Trophoblast cell (in vitro differentiated cells and primary cell): ENCODE measurements around the gene TMPRSS4.

ENCODE experiments used
- DNase-seq, 2 donors: peaks; one replicate each; pipeline ENCODE4 v3.0.0-alpha.2; 2016
- H2AFZ ChIP-seq: 2 replicates; pipeline ENCODE4 v1.6.1; 2013; ENCODE audit warnings: low read length, moderate library complexity, mild to moderate bottlenecking; ENCODE audit not compliant: insufficient read depth, poor library complexity
- H2AK5ac ChIP-seq: 2 replicates; pipeline ENCODE4 v1.6.1; 2013; ENCODE audit warnings: mild to moderate bottlenecking, low read length
- H2BK120ac ChIP-seq: 2 replicates; pipeline ENCODE4 v1.6.1; 2013; ENCODE audit warnings: low read length, mild to moderate bottlenecking, moderate library complexity; ENCODE audit not compliant: insufficient read depth, poor library complexity
- H2BK12ac ChIP-seq: 2 replicates; pipeline ENCODE4 v1.6.1; 2013; ENCODE audit warnings: mild to moderate bottlenecking, low read length, moderate library complexity
- H2BK5ac ChIP-seq: 2 replicates; pipeline ENCODE4 v1.6.1; 2013; ENCODE audit warnings: low read length, low read depth, moderate library complexity, mild to moderate bottlenecking; ENCODE audit not compliant: poor library complexity
- H3K14ac ChIP-seq: 2 replicates; pipeline ENCODE4 v1.6.1; 2013; ENCODE audit warnings: mild to moderate bottlenecking, low read length
- H3K18ac ChIP-seq: 2 replicates; pipeline ENCODE4 v1.6.1; 2013; ENCODE audit warnings: mild to moderate bottlenecking, low read length
- H3K23ac ChIP-seq: 2 replicates; pipeline ENCODE4 v1.6.1; 2013; ENCODE audit warnings: low read length
- H3K27ac ChIP-seq: 2 replicates; pipeline ENCODE4 v1.5.1; 2013; ENCODE audit warnings: low read depth, mild to moderate bottlenecking, inconsistent platforms, low read length, moderate library complexity
- H3K27me3 ChIP-seq: 2 replicates; pipeline ENCODE4 v1.6.1; 2013; ENCODE audit warnings: inconsistent platforms, mild to moderate bottlenecking, low read length, moderate library complexity; ENCODE audit not compliant: insufficient read depth
- H3K36me3 ChIP-seq, 2 experiments: 1 replicate in 1 of 2; 2 replicates in 1 of 2; pipeline ENCODE4 v1.6.1; 2013; ENCODE audit warnings: low read length in 2 of 2, mild to moderate bottlenecking in 2 of 2, moderate library complexity in 1 of 2; ENCODE audit not compliant: insufficient read depth in 2 of 2, control insufficient read depth in 1 of 2
- H3K4ac ChIP-seq: 2 replicates; pipeline ENCODE4 v1.6.1; 2013; ENCODE audit warnings: low read depth, mild to moderate bottlenecking, low read length, moderate library complexity
- H3K4me1 ChIP-seq, 2 experiments: 1 replicate in 1 of 2; 2 replicates in 1 of 2; pipeline ENCODE4 v1.6.1; 2013; ENCODE audit warnings: low read length in 2 of 2, mild to moderate bottlenecking in 2 of 2, moderate library complexity in 1 of 2; ENCODE audit not compliant: insufficient read depth in 2 of 2, control insufficient read depth in 1 of 2
- H3K4me2 ChIP-seq: 2 replicates; pipeline ENCODE4 v1.6.1; 2013; ENCODE audit warnings: inconsistent platforms, mild to moderate bottlenecking, low read length, moderate library complexity
- H3K4me3 ChIP-seq: 2 replicates; pipeline ENCODE4 v1.5.1; 2013; ENCODE audit warnings: mild to moderate bottlenecking, low read depth, low read length, inconsistent platforms
- H3K79me1 ChIP-seq: one replicate; pipeline ENCODE4 v1.6.1; 2013; ENCODE audit warnings: low read length
- H3K79me2 ChIP-seq: 2 replicates; pipeline ENCODE4 v1.6.1; 2013; ENCODE audit warnings: low read length, mild to moderate bottlenecking; ENCODE audit not compliant: control insufficient read depth, insufficient read depth, poor library complexity
- H3K9ac ChIP-seq: 2 replicates; pipeline ENCODE4 v1.6.1; 2013; ENCODE audit warnings: mild to moderate bottlenecking, low read length
- H3K9me3 ChIP-seq: 2 replicates; pipeline ENCODE4 v1.6.1; 2013; ENCODE audit warnings: low read depth, mild to moderate bottlenecking, control low read depth, inconsistent platforms, low read length; ENCODE audit not compliant: insufficient read depth
- H4K12ac ChIP-seq: 2 replicates; pipeline ENCODE4 v1.6.1; 2013; ENCODE audit warnings: low read depth, mild to moderate bottlenecking, low read length, moderate library complexity
- H4K8ac ChIP-seq: 2 replicates; pipeline ENCODE4 v1.6.1; 2013; ENCODE audit warnings: low read depth, mild to moderate bottlenecking, low read length, moderate library complexity
- H4K91ac ChIP-seq: one replicate; pipeline ENCODE4 v1.6.1; 2013; ENCODE audit warnings: low read depth, mild to moderate bottlenecking, low read length, moderate library complexity
- WGBS: extraction: QIAGEN DNeasy Blood & Tissue Kit; methylation state at CpG from one replicate; pipeline ENCODE4 v1.1.7; 2013; ENCODE audit warnings: missing lambda C conversion rate; ENCODE audit not compliant: insufficient read length, insufficient coverage; ENCODE audit errors: extremely low coverage; 5-methylcytosine and 5-hydroxymethylcytosine counted together

The TMPRSS4 gene

GRCh38 chr11:118136341-118136740, 59.5 kb downstream of the TMPRSS4 start:
- no peak overlapping the region for H3K9ac ChIP-seq
- H2BK120ac ChIP-seq = no peak overlapping the region
- no peak overlapping the region for H2BK12ac ChIP-seq
- H2AFZ ChIP-seq = no peak overlapping the region
- no peak for DNase-seq
- no peak overlapping the region for H4K8ac ChIP-seq
- H3K9me3 ChIP-seq = peaks cover 2% of the 10 kb centered on the region
- no peaks in the 10 kb centered on the region for H3K79me1 ChIP-seq
- H3K14ac ChIP-seq = no peak overlapping the region
- WGBS = no CpG with 5 or more reads among the region's 2 CpGs
- no peaks in the 10 kb centered on the region for H3K79me2 ChIP-seq
- no peak overlapping the region for H4K12ac ChIP-seq
- no peak overlapping the region for H2AK5ac ChIP-seq
- no peaks in the 10 kb centered on the region for H3K36me3 ChIP-seq
- no peak overlapping the region for H3K23ac ChIP-seq
- no peak overlapping the region for H4K91ac ChIP-seq
- no peak overlapping the region for H3K18ac ChIP-seq
- no peaks in the 10 kb centered on the region for H3K27me3 ChIP-seq
- H2BK5ac ChIP-seq = no peak overlapping the region
- H3K4me1 ChIP-seq = peaks cover 6 to 13% of the 10 kb centered on the region in 2 experiments
- H3K4me2 ChIP-seq = no peak overlapping the region
- H3K4me3 ChIP-seq = no peak overlapping the region
- H3K4ac ChIP-seq = no peak overlapping the region
- H3K27ac ChIP-seq = no peak overlapping the region

GRCh38 chr11:118136801-118137200, 59.9 kb downstream of the TMPRSS4 start:
- no peak overlapping the region for H2BK12ac ChIP-seq
- whole genome bisulfite sequencing = no CpG with 5 or more reads among the region's 10 CpGs

GRCh38 chr11:118138839-118139420, 62.1 kb downstream of the TMPRSS4 start:
- Histone ChIP-seq H2BK5ac (no peak overlapping the region), H3K4me1 (peaks cover 6 to 10% of the 10 kb centered on the region in 2 experiments), H3K27me3 (no peaks in the 10 kb centered on the region), H3K79me2 (no peaks in the 10 kb centered on the region), H4K12ac (no peak overlapping the region), H3K14ac (no peak overlapping the region), H3K4me2 (no peak overlapping the region), H4K91ac (no peak overlapping the region), H2BK12ac (no peak overlapping the region), H3K4ac (no peak overlapping the region), H2AK5ac (no peak overlapping the region), H3K27ac (no peak overlapping the region), H3K23ac (no peak overlapping the region), H2BK120ac (no peak overlapping the region), H4K8ac (no peak overlapping the region), H2AFZ (no peak overlapping the region), H3K4me3 (no peak overlapping the region), H3K36me3 (no peaks in the 10 kb centered on the region), H3K9me3 (peaks cover 2% of the 10 kb centered on the region), H3K79me1 (no peaks in the 10 kb centered on the region), H3K18ac (no peak overlapping the region), H3K9ac (no peak overlapping the region)
- DNase-seq = no peak
- WGBS = no CpG with 5 or more reads among the region's 10 CpGs

More at GRCh38 chr11:118136801-118137200, 59.9 kb downstream of the TMPRSS4 start:
- H3K36me3 ChIP-seq = no peaks in the 10 kb centered on the region
- no peak overlapping the region for H4K12ac ChIP-seq
- no peak overlapping the region for H3K14ac ChIP-seq
- no peaks in the 10 kb centered on the region for H3K27me3 ChIP-seq
- no peak overlapping the region for H3K27ac ChIP-seq
- H2BK120ac ChIP-seq = no peak overlapping the region
- no peak overlapping the region for H2AFZ ChIP-seq
- H3K18ac ChIP-seq = no peak overlapping the region
- no peak overlapping the region for H3K23ac ChIP-seq
- H3K4ac ChIP-seq = no peak overlapping the region
- no peak overlapping the region for H2AK5ac ChIP-seq
- H3K4me1 ChIP-seq = peaks cover 6 to 13% of the 10 kb centered on the region in 2 experiments
- no peak overlapping the region for H3K4me3 ChIP-seq
- no peak overlapping the region for H4K8ac ChIP-seq
- H4K91ac ChIP-seq = no peak overlapping the region
- peaks cover 2% of the 10 kb centered on the region for H3K9me3 ChIP-seq
- no peaks in the 10 kb centered on the region for H3K79me1 ChIP-seq
- no peak overlapping the region for H3K9ac ChIP-seq
- DNase-seq = no peak
- no peak overlapping the region for H3K4me2 ChIP-seq
- no peaks in the 10 kb centered on the region for H3K79me2 ChIP-seq
- no peak overlapping the region for H2BK5ac ChIP-seq

GRCh38 chr11:118139578-118139977, 62.7 kb downstream of the TMPRSS4 start:
- H3K4me2 ChIP-seq = no peak overlapping the region
- no CpG with 5 or more reads among the region's 1 CpG for WGBS
- no peak overlapping the region for H3K9ac ChIP-seq
- no peaks in the 10 kb centered on the region for H3K79me1 ChIP-seq
- no peak overlapping the region for H2BK120ac ChIP-seq
- H3K36me3 ChIP-seq = no peaks in the 10 kb centered on the region
- H3K9me3 ChIP-seq = peaks cover 2% of the 10 kb centered on the region
- no peaks in the 10 kb centered on the region for H3K79me2 ChIP-seq
- peaks cover 6 to 10% of the 10 kb centered on the region in 2 experiments for H3K4me1 ChIP-seq
- H2AFZ ChIP-seq = no peak overlapping the region
- H2AK5ac ChIP-seq = no peak overlapping the region
- H3K18ac ChIP-seq = no peak overlapping the region
- no peak overlapping the region for H2BK5ac ChIP-seq
- H3K4me3 ChIP-seq = no peak overlapping the region
- H4K8ac ChIP-seq = no peak overlapping the region
- H3K23ac ChIP-seq = no peak overlapping the region
- no peaks in the 10 kb centered on the region for H3K27me3 ChIP-seq
- no peak overlapping the region for H3K14ac ChIP-seq
- H3K4ac ChIP-seq = no peak overlapping the region
- no peak overlapping the region for H4K91ac ChIP-seq
- no peak overlapping the region for H2BK12ac ChIP-seq
- H3K27ac ChIP-seq = no peak overlapping the region
- no peak overlapping the region for H4K12ac ChIP-seq
- DNase-seq = peak; percentile 21 to 61
